Panc1 (cell line): ENCODE data around the gene GMPPA. TPM values are rescaled to one million over a fixed set of nuclear protein-coding genes. Genes with fewer than 3 reads are reported as not detected.

Experiments used
- ATAC-seq: fragments of 200-7000 bp; cut with Tn5 transposase; 2 replicates; pipeline ENCODE4 v1.9.1; 2020; ENCODE audit warnings: mild to moderate bottlenecking, moderate library complexity
- BruUV-seq: library from RNA; stranded (reverse); fragments of 400-500 nt; replicated peaks from 2 replicates; lab custom pipeline; 2021; lab: Mats Ljungman, UMichigan
- CTCF ChIA-PET: fragments of 300-600 bp; sonication (Branson Sonifier 250); formaldehyde crosslinking; loops from one replicate; lab custom pipeline; 2022; ENCODE audit warnings: antibody characterized with exemption; lab: Charles Lee
- POLR2A ChIA-PET: fragments of 300-600 bp; sonication (Branson Sonifier 250); formaldehyde crosslinking; loops from one replicate; lab custom pipeline; 2022; ENCODE audit warnings: antibody characterized with exemption; lab: Charles Lee
- DNase-seq: peaks from one replicate; pipeline ENCODE4 v3.0.0-alpha.2; 2010; ENCODE audit warnings: low read depth, low spot score
- H3K27ac ChIP-seq: 2 replicates; pipeline ENCODE4 v1.5.1; 2011; ENCODE audit warnings: mild to moderate bottlenecking, low read length, inconsistent platforms
- H3K27me3 ChIP-seq: fragments of 200-500 bp; sonication (Bioruptor generic); 2 replicates; pipeline ENCODE4 v1.6.0; 2014; ENCODE audit warnings: low read length, inconsistent platforms; ENCODE audit not compliant: control insufficient read depth, insufficient read depth
- H3K36me3 ChIP-seq: fragments of 200-500 bp; sonication (Bioruptor generic); 2 replicates; pipeline ENCODE4 v1.5.1; 2014; ENCODE audit warnings: inconsistent platforms, mild to moderate bottlenecking, low read length, moderate library complexity; ENCODE audit not compliant: control insufficient read depth, insufficient read depth
- H3K4me1 ChIP-seq: 2 replicates; pipeline ENCODE4 v1.5.1; 2011; ENCODE audit warnings: inconsistent platforms, mild to moderate bottlenecking, low read length, moderate library complexity; ENCODE audit not compliant: control insufficient read depth, insufficient read depth
- H3K4me3 ChIP-seq, 2 experiments: 2 replicates each; pipeline ENCODE4 v1.5.1; 2011 to 2012; ENCODE audit warnings: low read depth in 2 of 2, low read length in 2 of 2, mild to moderate bottlenecking in 2 of 2, inconsistent platforms in 1 of 2, moderate library complexity in 1 of 2
- H3K9me3 ChIP-seq: fragments of 200-500 bp; sonication (Bioruptor generic); 2 replicates; pipeline ENCODE4 v1.5.1; 2014; ENCODE audit warnings: low read depth, mild to moderate bottlenecking, inconsistent platforms, low read length, moderate library complexity; ENCODE audit not compliant: control insufficient read depth, insufficient read depth
- CTCF ChIP-seq: fragments of 450-650 bp; IDR thresholded peaks from 2 replicates; pipeline ENCODE4 v1.5.1; 2017; ENCODE audit warnings: mild to moderate bottlenecking
- POLR2AphosphoS5 ChIP-seq: IDR thresholded peaks from 2 replicates; pipeline ENCODE4 v1.6.1; 2012; ENCODE audit warnings: mild to moderate bottlenecking, low read depth, low read length, moderate library complexity
- REST ChIP-seq, 2 experiments: IDR thresholded peaks; 2 replicates each; pipeline ENCODE4 v1.6.1; 2011 to 2012; ENCODE audit warnings: low read depth in 2 of 2, control low read depth in 1 of 2, low read length in 1 of 2, mild to moderate bottlenecking in 1 of 2, moderate library complexity in 1 of 2; ENCODE audit not compliant: insufficient read depth in 1 of 2
- SIN3A ChIP-seq: IDR thresholded peaks from 2 replicates; pipeline ENCODE4 v1.6.1; 2012; ENCODE audit warnings: low read depth, mild to moderate bottlenecking, low read length, moderate library complexity, borderline replicate concordance; ENCODE audit not compliant: insufficient read depth
- TCF7L2 ChIP-seq: IDR thresholded peaks from 2 replicates; pipeline ENCODE4 v1.6.1; 2011; ENCODE audit warnings: mild to moderate bottlenecking, low read depth, low read length, inconsistent platforms
- in situ Hi-C: cut with HindIII; loops from 2 replicates; pipeline ENCODE4 v1.10.0; 2016; ENCODE audit warnings: low sequenced_read_pairs, low pct_unique_long_range_greater_than_20kb
- intact Hi-C: fragments of 100-400 bp; cut with micrococcal nuclease; formaldehyde crosslinking; loops from one replicate; pipeline ENCODE4 v1.10.0; 2022; ENCODE audit not compliant: unreplicated experiment
- total RNA-seq: library from RNA; stranded (reverse); gene quantifications from one replicate; pipeline ENCODE4 v1.2.1, GENCODE V29; 2021; ENCODE audit not compliant: unreplicated experiment

GMPPA gene
- total RNA-seq, 1 experiment from 2014 or later, result 66.2 TPM

- in situ Hi-C loops (no loop called here), intact Hi-C loops (loop anchor here (5.0 kb wide), 1 partner anchor 50 kb away; no protein-coding TSS in a partner anchor)
- ATAC-seq (no peak), DNase-seq (no peak)
- no peaks in the 10 kb centered on the region for H3K9me3 ChIP-seq
- CTCF ChIA-PET, result interaction anchor here (0.6 to 1.3 kb wide), 3 partner anchors 16 to 51 kb away, joined by 3 to 4 read pairs (median 3); no protein-coding TSS in a partner anchor
- H3K4me3 ChIP-seq, result no peak overlapping the region
- TF ChIP-seq REST (IDR thresholded peaks at IDR 0.05; ENCODE audit: insufficient read depth in 1 of 2, low read depth in 2 of 2, low read length in 1 of 2), result no peak
- no peak for TF ChIP-seq POLR2AphosphoS5
- no peak for TF ChIP-seq CTCF
- H3K4me1 ChIP-seq, result peaks cover 1% of the 10 kb centered on the region
- no TSS peak for BruUV-seq
- no peak overlapping the region for H3K27ac ChIP-seq
- POLR2A ChIA-PET, result no interaction called here
- no peaks in the 10 kb centered on the region for H3K36me3 ChIP-seq
- peaks cover 5% of the 10 kb centered on the region; the same call in 1 of the 2 replicates for H3K27me3 ChIP-seq
Measured at GRCh38 chr2:219527076-219527394, 28.3 kb downstream of the GMPPA start.

- no peaks in the 10 kb centered on the region for H3K4me1 ChIP-seq
- H3K27me3 ChIP-seq, result peaks cover 5% of the 10 kb centered on the region; the same call in 1 of the 2 replicates
- intact Hi-C loops, result loop anchor here (5.0 kb wide), 1 partner anchor 50 kb away; no protein-coding TSS in a partner anchor
- BruUV-seq, result no TSS peak
- TF ChIP-seq TCF7L2 (no peak), SIN3A (no peak), POLR2AphosphoS5 (no peak), REST (IDR thresholded peaks at IDR 0.05; ENCODE audit: insufficient read depth in 1 of 2, low read depth in 2 of 2, low read length in 1 of 2) (no peak), CTCF (no peak)
- ATAC-seq (no peak), DNase-seq (no peak)
- no peak overlapping the region for H3K27ac ChIP-seq
- POLR2A ChIA-PET, result no interaction called here
- no peaks in the 10 kb centered on the region for H3K36me3 ChIP-seq
- CTCF ChIA-PET, result interaction anchor here (0.6 to 1.3 kb wide), 3 partner anchors 16 to 52 kb away, joined by 3 to 4 read pairs (median 3); no protein-coding TSS in a partner anchor
- no peaks in the 10 kb centered on the region for H3K9me3 ChIP-seq
- H3K4me3 ChIP-seq, result no peak overlapping the region
- in situ Hi-C loops, result no loop called here
Measured at GRCh38 chr2:219527472-219527871, 28.8 kb downstream of the GMPPA start.
